Neural progenitor cell (in vitro differentiated cells): Measurements from ENCODE around the gene OGDH. TPM values are rescaled to one million over a fixed set of nuclear protein-coding genes. Genes with fewer than 3 reads are reported as not detected.

Experiments used
- DNase-seq: peaks from one replicate; pipeline ENCODE4 v3.0.0-alpha.2; 2016; ENCODE audit warnings: low spot score
- H2AFZ ChIP-seq: fragments of 200-600 bp; sonication (generic); replicated peaks from 2 replicates; pipeline ENCODE4 v1.6.1; 2016; ENCODE audit warnings: antibody characterized with exemption
- H3F3A ChIP-seq: fragments of 200-600 bp; sonication (generic); 2 replicates; pipeline ENCODE4 v1.6.1; 2016; ENCODE audit warnings: antibody characterized with exemption, low read depth
- H3K27ac ChIP-seq: fragments of 200-600 bp; sonication (generic); 2 replicates; pipeline ENCODE4 v1.5.1; 2016; ENCODE audit warnings: mild to moderate bottlenecking
- H3K27me3 ChIP-seq: fragments of 200-600 bp; sonication (generic); 2 replicates; pipeline ENCODE4 v1.6.1; 2016; ENCODE audit warnings: mild to moderate bottlenecking, moderate library complexity
- H3K36me3 ChIP-seq: fragments of 200-600 bp; sonication (generic); 2 replicates; pipeline ENCODE4 v1.5.1; 2016
- H3K4me1 ChIP-seq: fragments of 200-600 bp; sonication (generic); 2 replicates; pipeline ENCODE4 v1.6.1; 2016; ENCODE audit warnings: mixed run types
- H3K4me2 ChIP-seq: fragments of 200-600 bp; sonication (generic); 2 replicates; pipeline ENCODE4 v1.6.1; 2016
- H3K4me3 ChIP-seq: fragments of 200-600 bp; sonication (generic); 2 replicates; pipeline ENCODE4 v1.5.1; 2016
- H3K79me2 ChIP-seq: fragments of 200-600 bp; sonication (generic); 2 replicates; pipeline ENCODE4 v1.6.1; 2016; ENCODE audit warnings: low read depth
- H3K9ac ChIP-seq: fragments of 200-600 bp; sonication (generic); 2 replicates; pipeline ENCODE4 v1.6.1; 2016
- H3K9me3 ChIP-seq: fragments of 200-600 bp; sonication (generic); 2 replicates; pipeline ENCODE4 v1.5.1; 2016; ENCODE audit warnings: low read depth
- H4K20me1 ChIP-seq: fragments of 200-600 bp; sonication (generic); 2 replicates; pipeline ENCODE4 v1.6.1; 2016; ENCODE audit warnings: low read depth
- H3K27ac Mint-ChIP-seq: 3 replicates; pipeline ENCODE4 v1.8.0; 2021; ENCODE audit warnings: mixed read lengths
- H3K27me3 Mint-ChIP-seq: 2 replicates; pipeline ENCODE4 v1.8.0; 2022; ENCODE audit warnings: low read depth, mild to moderate bottlenecking, inconsistent platforms, moderate library complexity, mixed read lengths; ENCODE audit not compliant: insufficient read depth
- H3K36me3 Mint-ChIP-seq: 3 replicates; pipeline ENCODE4 v1.8.0; 2021; ENCODE audit warnings: mixed read lengths
- H3K4me1 Mint-ChIP-seq: 3 replicates; pipeline ENCODE4 v1.8.0; 2021; ENCODE audit warnings: mixed read lengths
- H3K4me3 Mint-ChIP-seq: 3 replicates; pipeline ENCODE4 v1.8.0; 2021; ENCODE audit warnings: mild to moderate bottlenecking, moderate library complexity, mixed read lengths
- H3K9me3 Mint-ChIP-seq: 3 replicates; pipeline ENCODE4 v1.8.0; 2020; ENCODE audit warnings: mixed read lengths
- EZH2 ChIP-seq: fragments of 200-600 bp; sonication (generic); IDR thresholded peaks from 2 replicates; pipeline ENCODE4 v1.6.1; 2017; ENCODE audit warnings: antibody characterized with exemption, mild to moderate bottlenecking, moderate library complexity
- EZH2phosphoT487 ChIP-seq: fragments of 200-600 bp; sonication (generic); IDR thresholded peaks from 2 replicates; pipeline ENCODE4 v1.6.1; 2017; ENCODE audit warnings: antibody characterized with exemption
- total RNA-seq: library from RNA; depleted of rRNA; stranded (reverse); fragments of >200 nt; gene quantifications from 2 replicates; pipeline ENCODE4 v1.2.3, GENCODE V29; 2015; ENCODE audit warnings: low replicate concordance
- TF ChIP-seq, protein P1 (sequence below): fragments of 200-600 bp; sonication (generic); IDR thresholded peaks from 2 replicates; pipeline ENCODE4 v1.5.1; 2017; ENCODE audit warnings: antibody characterized with exemption, mild to moderate bottlenecking

The OGDH gene
- total RNA-seq, 1 donor from 2014 or later, result 25.2 TPM

DNA sequence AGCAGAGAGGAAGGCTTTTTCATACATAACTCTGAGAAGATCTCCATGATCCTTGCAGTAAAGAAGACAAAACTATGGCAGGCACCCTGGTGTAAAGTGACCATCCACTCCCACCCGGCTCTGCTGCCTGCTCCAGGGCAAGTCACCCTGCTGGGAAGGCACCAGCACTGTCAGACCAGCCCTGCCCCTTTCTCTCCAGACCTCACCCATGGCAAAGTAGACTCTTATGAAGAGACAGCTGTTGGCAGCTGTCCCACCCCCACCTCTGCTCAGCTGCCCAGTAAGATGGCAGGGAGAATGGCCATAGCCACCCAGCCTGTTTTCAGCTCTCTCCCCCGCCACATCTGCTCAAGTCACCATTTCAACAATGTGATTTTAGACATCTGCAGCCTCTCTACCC is 133.6 kb downstream of the OGDH start:
- H3K9ac ChIP-seq, result no peak overlapping the region
- no peak overlapping the region for H3K27ac ChIP-seq
- H3K36me3 ChIP-seq, result no peaks in the 10 kb centered on the region
- no peaks in the 10 kb centered on the region for H3K9me3 ChIP-seq
- H3F3A ChIP-seq, result peaks cover 8% of the 10 kb centered on the region
- no peaks in the 10 kb centered on the region for H3K9me3 Mint-ChIP-seq
- H3K36me3 Mint-ChIP-seq, result no peaks in the 10 kb centered on the region
- no peaks in the 10 kb centered on the region for H4K20me1 ChIP-seq
- no peak overlapping the region for H3K27ac Mint-ChIP-seq
- H2AFZ ChIP-seq, result no peak overlapping the region
- TF ChIP-seq EZH2 (no peak), EZH2phosphoT487 (no peak)
- TF ChIP-seq, protein P1, sequence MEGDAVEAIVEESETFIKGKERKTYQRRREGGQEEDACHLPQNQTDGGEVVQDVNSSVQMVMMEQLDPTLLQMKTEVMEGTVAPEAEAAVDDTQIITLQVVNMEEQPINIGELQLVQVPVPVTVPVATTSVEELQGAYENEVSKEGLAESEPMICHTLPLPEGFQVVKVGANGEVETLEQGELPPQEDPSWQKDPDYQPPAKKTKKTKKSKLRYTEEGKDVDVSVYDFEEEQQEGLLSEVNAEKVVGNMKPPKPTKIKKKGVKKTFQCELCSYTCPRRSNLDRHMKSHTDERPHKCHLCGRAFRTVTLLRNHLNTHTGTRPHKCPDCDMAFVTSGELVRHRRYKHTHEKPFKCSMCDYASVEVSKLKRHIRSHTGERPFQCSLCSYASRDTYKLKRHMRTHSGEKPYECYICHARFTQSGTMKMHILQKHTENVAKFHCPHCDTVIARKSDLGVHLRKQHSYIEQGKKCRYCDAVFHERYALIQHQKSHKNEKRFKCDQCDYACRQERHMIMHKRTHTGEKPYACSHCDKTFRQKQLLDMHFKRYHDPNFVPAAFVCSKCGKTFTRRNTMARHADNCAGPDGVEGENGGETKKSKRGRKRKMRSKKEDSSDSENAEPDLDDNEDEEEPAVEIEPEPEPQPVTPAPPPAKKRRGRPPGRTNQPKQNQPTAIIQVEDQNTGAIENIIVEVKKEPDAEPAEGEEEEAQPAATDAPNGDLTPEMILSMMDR, result no peak
- H3K4me3 Mint-ChIP-seq, result no peak overlapping the region
- no peaks in the 10 kb centered on the region for H3K27me3 ChIP-seq
- DNase-seq, result no peak
- no peaks in the 10 kb centered on the region for H3K4me1 ChIP-seq
- H3K4me3 ChIP-seq, result no peak overlapping the region
- no peaks in the 10 kb centered on the region for H3K79me2 ChIP-seq
- H3K27me3 Mint-ChIP-seq, result peaks cover 8% of the 10 kb centered on the region
- no peak overlapping the region for H3K4me2 ChIP-seq
- H3K4me1 Mint-ChIP-seq, result peaks cover 7% of the 10 kb centered on the region

DNA sequence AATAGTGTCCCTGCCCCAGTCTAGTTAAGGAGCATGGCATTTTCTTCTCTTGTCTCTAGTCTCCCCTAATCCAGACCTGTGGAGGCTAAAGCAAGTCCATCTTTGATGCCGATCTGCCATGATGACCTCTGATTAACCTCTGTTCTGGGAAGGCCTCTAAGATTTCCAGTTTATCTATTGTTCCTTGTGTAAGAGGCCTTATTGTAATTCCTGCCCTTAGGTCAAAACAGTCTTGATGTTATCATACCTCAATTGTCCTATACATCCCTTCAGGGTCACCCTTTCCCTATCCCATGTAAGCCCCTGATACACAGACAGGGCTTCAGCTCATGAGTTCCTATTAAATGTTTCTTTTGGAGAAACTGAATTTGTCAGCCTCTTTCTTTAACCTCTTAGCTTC is 137.3 kb downstream of the OGDH start:
- TF ChIP-seq, protein P1, result no peak
- TF ChIP-seq EZH2 (no peak), EZH2phosphoT487 (no peak)
- Histone ChIP-seq H3K4me1 (peaks cover 5% of the 10 kb centered on the region), H3K36me3 (no peaks in the 10 kb centered on the region), H3K79me2 (no peaks in the 10 kb centered on the region), H3F3A (peaks cover 15% of the 10 kb centered on the region), H3K4me3 (no peak overlapping the region), H3K27me3 (no peaks in the 10 kb centered on the region), H3K27ac (peak overlapping the region; percentile 7), H2AFZ (no peak overlapping the region), H4K20me1 (no peaks in the 10 kb centered on the region), H3K9ac (no peak overlapping the region), H3K4me2 (no peak overlapping the region), H3K9me3 (no peaks in the 10 kb centered on the region)
- DNase-seq, result no peak
- Mint-ChIP-seq H3K4me1 (peaks cover 12% of the 10 kb centered on the region), H3K9me3 (no peaks in the 10 kb centered on the region), H3K4me3 (no peak overlapping the region), H3K27me3 (peaks cover 15% of the 10 kb centered on the region), H3K36me3 (no peaks in the 10 kb centered on the region), H3K27ac (no peak overlapping the region)

DNA sequence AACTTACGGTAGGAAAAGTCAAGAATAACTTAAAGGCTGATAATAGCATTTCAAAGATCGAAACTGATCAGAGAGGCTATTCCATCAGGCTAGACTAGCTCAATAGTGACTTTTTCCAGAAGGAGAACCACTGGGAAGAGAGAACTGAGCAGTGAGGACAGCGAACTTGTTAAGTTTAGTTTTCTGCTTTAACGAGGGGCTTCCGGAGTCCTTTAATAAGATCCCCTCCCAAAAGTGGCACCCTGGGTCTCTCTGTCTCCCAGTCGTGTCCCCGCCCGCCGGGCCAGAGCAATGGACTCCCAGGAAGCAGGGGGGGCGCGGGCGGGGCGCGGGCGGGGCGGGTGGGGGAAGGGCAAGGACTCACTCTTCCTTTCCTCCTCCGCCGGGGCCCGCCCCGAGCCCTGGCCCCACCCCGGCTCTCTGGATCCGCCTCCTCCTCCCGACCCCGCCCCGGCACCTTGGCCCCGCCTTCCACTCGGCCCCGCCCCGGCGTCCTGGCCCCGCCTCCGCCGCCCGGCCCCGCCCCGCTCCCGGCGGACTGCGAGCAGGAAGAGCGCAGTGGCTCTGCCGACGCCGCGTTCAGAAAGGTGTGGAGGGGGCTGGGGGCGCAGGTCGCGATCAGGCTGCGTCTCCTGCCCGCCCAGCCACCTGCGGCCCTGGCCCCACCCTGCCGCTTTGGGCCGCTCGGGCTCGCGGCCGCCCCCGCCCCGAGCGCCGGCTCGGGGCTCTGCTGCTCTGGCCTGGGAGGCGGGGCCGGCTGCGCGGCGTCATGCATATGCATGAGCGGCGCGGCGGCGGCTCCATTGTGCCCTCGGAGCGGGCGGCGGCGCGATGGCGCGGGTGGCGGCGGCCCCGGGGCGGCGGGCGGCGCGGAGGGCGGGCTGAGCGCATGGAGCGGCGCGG is 141.9 kb downstream of the OGDH start, which contains the start of gene ZMIZ2:
Gene ZMIZ2 (plus strand): TSS at position 803 of the 903 bp plus-strand sequence. CDS start 7,403 bp downstream, outside the sequence.
- H3F3A ChIP-seq, result peaks cover 15% of the 10 kb centered on the region
- peaks cover 9% of the 10 kb centered on the region for H3K4me1 ChIP-seq
- peaks cover 30% of the 10 kb centered on the region for H4K20me1 ChIP-seq
- TF ChIP-seq EZH2phosphoT487, result no peak
- TF ChIP-seq, protein P1, result no peak
- no peak for TF ChIP-seq EZH2
- H3K4me1 Mint-ChIP-seq, result peaks cover 30% of the 10 kb centered on the region
- peak within 1 kb of the TSS; percentile 65 for H3K27ac ChIP-seq
- peaks cover 8% of the 10 kb centered on the region for H3K36me3 Mint-ChIP-seq
- no peaks in the 10 kb centered on the region for H3K9me3 Mint-ChIP-seq
- peak within 1 kb of the TSS; percentile 100 for H3K4me3 ChIP-seq
- no peak within 1 kb of the TSS for H3K27ac Mint-ChIP-seq
- no peaks in the 10 kb centered on the region for H3K27me3 ChIP-seq
- DNase-seq, result peak; percentile 97
- peak within 1 kb of the TSS; percentile 86 for H3K4me3 Mint-ChIP-seq
- peaks cover 44% of the 10 kb centered on the region for H3K79me2 ChIP-seq
- peak within 1 kb of the TSS; percentile 69 for H3K9ac ChIP-seq
- peak within 1 kb of the TSS; percentile 99 for H2AFZ ChIP-seq
- peaks cover 10% of the 10 kb centered on the region for H3K27me3 Mint-ChIP-seq
- peak within 1 kb of the TSS; percentile 98 for H3K4me2 ChIP-seq
- H3K9me3 ChIP-seq, result no peaks in the 10 kb centered on the region
- H3K36me3 ChIP-seq, result no peaks in the 10 kb centered on the region
